WERI-Rb-1 (cell line): Measurements from ENCODE around the gene NTRK1.

Experiments used
- DNase-seq: peaks from one replicate; pipeline ENCODE4 v3.0.0-alpha.2; 2020
- H3K27ac ChIP-seq: fragments of 250-450 bp; sonication (Bioruptor Pico); 2 replicates; pipeline ENCODE4 v1.5.1; 2020; ENCODE audit warnings: mild to moderate bottlenecking, moderate library complexity
- H3K27me3 ChIP-seq: fragments of 250-450 bp; sonication (Bioruptor Pico); 2 replicates; pipeline ENCODE4 v1.5.1; 2021; ENCODE audit warnings: mild to moderate bottlenecking, low read depth, moderate library complexity; ENCODE audit not compliant: insufficient read depth, severe bottlenecking
- H3K36me3 ChIP-seq: fragments of 250-450 bp; sonication (Bioruptor Pico); 2 replicates; pipeline ENCODE4 v1.5.1; 2020; ENCODE audit warnings: mild to moderate bottlenecking, moderate library complexity
- H3K4me3 ChIP-seq: 2 replicates; pipeline ENCODE4 v1.5.1; 2011; ENCODE audit warnings: low read depth, mild to moderate bottlenecking, control low read depth, low read length
- H3K9me3 ChIP-seq: fragments of 250-450 bp; sonication (Bioruptor Pico); 2 replicates; pipeline ENCODE4 v1.5.1; 2021; ENCODE audit warnings: mild to moderate bottlenecking, moderate library complexity; ENCODE audit not compliant: severe bottlenecking
- TF ChIP-seq, protein P1 (sequence below): IDR thresholded peaks from 2 replicates; pipeline ENCODE4 v1.5.1; 2011; ENCODE audit warnings: low read depth, mild to moderate bottlenecking, control low read depth, inconsistent platforms, low read length

Gene NTRK1

GRCh38 chr1:156885314-156885713, 24.6 kb downstream of the NTRK1 start:
- no peak for DNase-seq
- Histone ChIP-seq H3K4me3 (no peak overlapping the region), H3K27ac (peak overlapping the region; percentile 3), H3K9me3 (no peaks in the 10 kb centered on the region), H3K36me3 (no peaks in the 10 kb centered on the region), H3K27me3 (no peaks in the 10 kb centered on the region)
- TF ChIP-seq, protein P1, sequence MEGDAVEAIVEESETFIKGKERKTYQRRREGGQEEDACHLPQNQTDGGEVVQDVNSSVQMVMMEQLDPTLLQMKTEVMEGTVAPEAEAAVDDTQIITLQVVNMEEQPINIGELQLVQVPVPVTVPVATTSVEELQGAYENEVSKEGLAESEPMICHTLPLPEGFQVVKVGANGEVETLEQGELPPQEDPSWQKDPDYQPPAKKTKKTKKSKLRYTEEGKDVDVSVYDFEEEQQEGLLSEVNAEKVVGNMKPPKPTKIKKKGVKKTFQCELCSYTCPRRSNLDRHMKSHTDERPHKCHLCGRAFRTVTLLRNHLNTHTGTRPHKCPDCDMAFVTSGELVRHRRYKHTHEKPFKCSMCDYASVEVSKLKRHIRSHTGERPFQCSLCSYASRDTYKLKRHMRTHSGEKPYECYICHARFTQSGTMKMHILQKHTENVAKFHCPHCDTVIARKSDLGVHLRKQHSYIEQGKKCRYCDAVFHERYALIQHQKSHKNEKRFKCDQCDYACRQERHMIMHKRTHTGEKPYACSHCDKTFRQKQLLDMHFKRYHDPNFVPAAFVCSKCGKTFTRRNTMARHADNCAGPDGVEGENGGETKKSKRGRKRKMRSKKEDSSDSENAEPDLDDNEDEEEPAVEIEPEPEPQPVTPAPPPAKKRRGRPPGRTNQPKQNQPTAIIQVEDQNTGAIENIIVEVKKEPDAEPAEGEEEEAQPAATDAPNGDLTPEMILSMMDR: no peak

DNA sequence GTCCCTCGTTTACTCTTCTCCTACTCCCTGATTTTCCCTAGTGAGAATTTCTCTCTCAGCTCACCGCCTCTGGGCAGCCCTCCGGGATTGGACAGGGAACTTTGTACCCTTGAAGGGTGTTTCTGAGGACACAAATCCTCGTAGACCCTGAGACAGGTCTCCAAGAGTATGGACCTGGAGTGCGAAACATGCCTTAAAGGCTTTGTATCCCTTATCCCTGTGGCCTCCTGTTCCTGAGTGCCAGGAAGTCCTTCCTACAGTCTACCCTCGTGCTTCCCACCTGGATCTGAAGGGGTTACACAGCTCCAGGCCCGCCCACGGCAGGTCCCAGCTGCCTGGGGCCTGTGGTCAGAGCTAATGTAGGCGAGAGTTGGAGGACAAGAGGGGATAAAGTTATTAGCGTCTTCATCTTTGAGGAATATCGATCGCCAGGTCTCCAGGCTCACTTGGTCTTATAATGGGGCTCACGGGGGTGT, 25.3 kb downstream of the NTRK1 start:
- H3K9me3 ChIP-seq: no peaks in the 10 kb centered on the region
- no peaks in the 10 kb centered on the region for H3K36me3 ChIP-seq
- no peak overlapping the region for H3K4me3 ChIP-seq
- no peaks in the 10 kb centered on the region for H3K27me3 ChIP-seq
- DNase-seq: peak; percentile 93
- peak overlapping the region; percentile 58 for H3K27ac ChIP-seq
- TF ChIP-seq, protein P1: no peak

GRCh38 chr1:156886583-156887281, 26.1 kb downstream of the NTRK1 start:
- DNase-seq: peak; percentile 64
- TF ChIP-seq, protein P1: no peak
- Histone ChIP-seq H3K36me3 (no peaks in the 10 kb centered on the region), H3K9me3 (no peaks in the 10 kb centered on the region), H3K27ac (peak overlapping the region; percentile 58), H3K27me3 (no peaks in the 10 kb centered on the region), H3K4me3 (no peak overlapping the region)

DNA sequence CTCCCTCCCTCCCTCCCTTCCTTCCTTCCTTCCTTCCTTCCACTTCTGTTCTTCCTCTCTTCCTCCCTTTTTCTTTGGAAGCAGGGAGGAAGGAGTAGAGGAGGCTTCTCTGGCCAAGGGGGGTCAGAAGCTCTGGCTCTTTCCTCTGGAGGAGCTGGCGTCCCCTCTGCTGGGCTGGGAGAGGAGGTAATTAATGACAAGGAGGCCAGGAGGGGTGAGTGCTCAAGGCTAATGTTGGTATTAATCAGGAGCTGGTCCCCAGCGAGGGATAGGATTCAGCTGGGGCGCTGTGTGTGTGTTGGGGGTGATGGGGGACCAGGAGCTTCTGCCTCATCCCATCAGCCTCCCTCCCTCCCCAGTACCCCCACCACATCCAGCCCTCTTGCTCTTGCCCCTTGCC, 26.7 kb downstream of the NTRK1 start:
- DNase-seq: peak; percentile 76
- Histone ChIP-seq H3K36me3 (no peaks in the 10 kb centered on the region), H3K4me3 (no peak overlapping the region), H3K27me3 (no peaks in the 10 kb centered on the region), H3K9me3 (no peaks in the 10 kb centered on the region), H3K27ac (peak overlapping the region; percentile 35; the same call in 1 of the 2 replicates)
- TF ChIP-seq, protein P1: no peak

- H3K4me3 ChIP-seq: no peak overlapping the region
- TF ChIP-seq, protein P1: no peak
- no peaks in the 10 kb centered on the region for H3K27me3 ChIP-seq
These were observed 27.1 kb downstream of the NTRK1 start for GRCh38 chr1:156887734-156888133.

More at GRCh38 chr1:156887734-156888133, 27.1 kb downstream of the NTRK1 start:
- Histone ChIP-seq H3K9me3 (no peaks in the 10 kb centered on the region), H3K27ac (no peak overlapping the region; the same call in none of the 2 replicates), H3K36me3 (no peaks in the 10 kb centered on the region)
- DNase-seq: no peak
